ENCODE results near the gene SATB2. TPM values are rescaled to one million over a fixed set of nuclear protein-coding genes. Genes with fewer than 3 reads are reported as not detected.

The SATB2 gene
- total RNA-seq, 1 experiment from 2014 or later, result 3.0 TPM

GRCh38 chr2:199462347-199462955 lies 4.7 kb upstream of the SATB2 start:
- Histone ChIP-seq H3K27me3 (ENCODE audit: low read length) (peaks cover 13% of the 10 kb centered on the region; the same call in 1 of the 2 replicates), H3K4me2 (ENCODE audit: low read length) (peak overlapping the region; percentile 98), H3K79me2 (ENCODE audit: low read length) (no peaks in the 10 kb centered on the region), H3K36me3 (ENCODE audit: low read depth, low read length) (no peaks in the 10 kb centered on the region), H2AFZ (ENCODE audit: low read length) (no peak overlapping the region; the same call in 1 of the 2 replicates), H3F3A (ENCODE audit: low read length, unreplicated experiment) (no peaks in the 10 kb centered on the region), H3K27ac (ENCODE audit: low read length) (no peak overlapping the region), H3K4me3 (ENCODE audit: low read length) (peak overlapping the region; percentile 84; the same call in 1 of the 2 replicates), H3K4me1 (ENCODE audit: insufficient read depth, low read length) (peaks cover 10% of the 10 kb centered on the region), H4K20me1 (ENCODE audit: low read length) (no peaks in the 10 kb centered on the region), H3K9me2 (replicated peaks; ENCODE audit: low read length) (no peaks in the 10 kb centered on the region), H3K9ac (ENCODE audit: low read length) (no peak overlapping the region), H3K9me3 (ENCODE audit: low read length) (no peaks in the 10 kb centered on the region)
- TF ChIP-seq EZH2 (IDR thresholded peaks at IDR 0.05; ENCODE audit: low read length, unreplicated experiment) (no peak), EZH2phosphoT487 (IDR thresholded peaks at IDR 0.05; ENCODE audit: borderline replicate concordance, low read length) (no peak), CTCF (conservative IDR thresholded peaks at IDR 0.05; ENCODE audit: low read depth, low read length) (no peak)
- no peak for DNase-seq
- ChIA-PET CTCF (no interaction called here), POLR2A (ENCODE audit: unreplicated experiment) (no interaction called here)
- intact Hi-C loops (cut with micrococcal nuclease), result no loop called here
- ATAC-seq, result no peak
- no TSS peak for BruUV-seq (replicated peaks)

GRCh38 chr2:199461711-199462346 lies 4.1 kb upstream of the SATB2 start:
- Histone ChIP-seq H3K9ac (ENCODE audit: low read length) (no peak overlapping the region), H3K27ac (ENCODE audit: low read length) (no peak overlapping the region), H3F3A (ENCODE audit: low read length, unreplicated experiment) (no peaks in the 10 kb centered on the region), H3K27me3 (ENCODE audit: low read length) (peaks cover 13% of the 10 kb centered on the region; the same call in 1 of the 2 replicates), H3K9me2 (replicated peaks; ENCODE audit: low read length) (no peaks in the 10 kb centered on the region), H2AFZ (ENCODE audit: low read length) (no peak overlapping the region), H4K20me1 (ENCODE audit: low read length) (no peaks in the 10 kb centered on the region), H3K79me2 (ENCODE audit: low read length) (no peaks in the 10 kb centered on the region), H3K4me1 (ENCODE audit: insufficient read depth, low read length) (peaks cover 10% of the 10 kb centered on the region), H3K4me2 (ENCODE audit: low read length) (no peak overlapping the region), H3K36me3 (ENCODE audit: low read depth, low read length) (no peaks in the 10 kb centered on the region), H3K4me3 (ENCODE audit: low read length) (no peak overlapping the region), H3K9me3 (ENCODE audit: low read length) (no peaks in the 10 kb centered on the region)
- no peak for ATAC-seq
- intact Hi-C loops (cut with micrococcal nuclease), result no loop called here
- TF ChIP-seq EZH2 (IDR thresholded peaks at IDR 0.05; ENCODE audit: low read length, unreplicated experiment) (no peak), EZH2phosphoT487 (IDR thresholded peaks at IDR 0.05; ENCODE audit: borderline replicate concordance, low read length) (no peak), CTCF (conservative IDR thresholded peaks at IDR 0.05; ENCODE audit: low read depth, low read length) (no peak)
- no peak for DNase-seq
- CTCF ChIA-PET, result no interaction called here
- no TSS peak for BruUV-seq (replicated peaks)
- POLR2A ChIA-PET (ENCODE audit: unreplicated experiment), result no interaction called here
